ENCODE data around the gene DLG5. TPM values are rescaled to one million over a fixed set of nuclear protein-coding genes. Genes with fewer than 3 reads are reported as not detected.

DLG5 gene
- total and polyA plus RNA-seq, 10 of the 15 experiments (the other 5 are each of a cell fraction or from before 2014, with no cell fraction given), result 0.18 to 6.6 (median 2.7) TPM

DNA sequence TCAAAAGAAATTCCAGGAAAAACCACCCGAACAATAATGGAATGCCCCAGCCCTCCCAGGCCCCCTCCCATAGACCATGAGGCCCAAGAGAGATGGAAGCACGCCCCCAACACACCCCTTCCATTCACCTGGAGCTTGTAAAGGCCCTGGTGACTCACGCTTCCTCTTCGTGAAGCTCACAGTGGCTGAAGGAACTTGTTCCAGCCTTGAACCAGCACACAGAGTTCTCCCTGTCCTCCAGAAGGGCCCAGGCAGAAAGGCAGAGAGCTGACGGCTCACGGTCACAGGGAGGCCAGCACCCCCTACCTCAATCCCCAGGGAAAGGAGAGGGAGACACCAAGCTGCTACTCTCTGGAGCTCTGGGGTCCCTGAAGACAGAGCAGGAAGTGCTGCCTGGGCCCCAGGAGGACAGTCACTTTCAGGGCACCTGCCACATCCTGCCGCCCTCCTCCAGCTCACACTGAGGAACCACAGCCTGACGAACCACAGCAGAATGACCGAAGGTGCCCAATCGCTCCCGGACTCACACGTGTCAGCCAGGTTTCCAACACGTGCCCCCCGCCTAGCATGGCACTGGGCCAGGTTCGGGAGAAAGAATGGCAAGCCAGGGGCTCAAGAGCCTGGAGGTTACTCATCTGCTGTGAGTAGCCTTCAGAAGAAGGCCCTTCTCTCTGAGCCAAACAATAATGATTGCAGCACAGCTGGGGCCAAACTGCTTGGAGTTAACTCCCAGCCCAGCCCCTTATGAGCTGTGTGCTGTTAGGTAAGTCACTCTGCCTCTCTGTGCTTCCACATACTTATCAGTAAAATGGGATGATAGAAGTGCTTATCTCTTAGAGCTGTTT, 52.8 kb downstream of the DLG5 start (continued):
- TF ChIP-seq, protein P1, sequence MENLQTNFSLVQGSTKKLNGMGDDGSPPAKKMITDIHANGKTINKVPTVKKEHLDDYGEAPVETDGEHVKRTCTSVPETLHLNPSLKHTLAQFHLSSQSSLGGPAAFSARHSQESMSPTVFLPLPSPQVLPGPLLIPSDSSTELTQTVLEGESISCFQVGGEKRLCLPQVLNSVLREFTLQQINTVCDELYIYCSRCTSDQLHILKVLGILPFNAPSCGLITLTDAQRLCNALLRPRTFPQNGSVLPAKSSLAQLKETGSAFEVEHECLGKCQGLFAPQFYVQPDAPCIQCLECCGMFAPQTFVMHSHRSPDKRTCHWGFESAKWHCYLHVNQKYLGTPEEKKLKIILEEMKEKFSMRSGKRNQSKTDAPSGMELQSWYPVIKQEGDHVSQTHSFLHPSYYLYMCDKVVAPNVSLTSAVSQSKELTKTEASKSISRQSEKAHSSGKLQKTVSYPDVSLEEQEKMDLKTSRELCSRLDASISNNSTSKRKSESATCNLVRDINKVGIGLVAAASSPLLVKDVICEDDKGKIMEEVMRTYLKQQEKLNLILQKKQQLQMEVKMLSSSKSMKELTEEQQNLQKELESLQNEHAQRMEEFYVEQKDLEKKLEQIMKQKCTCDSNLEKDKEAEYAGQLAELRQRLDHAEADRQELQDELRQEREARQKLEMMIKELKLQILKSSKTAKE (IDR thresholded peaks at IDR 0.05; ENCODE audit: low read depth, poor library complexity, severe bottlenecking), result peak; percentile 16
- TF ChIP-seq, protein P2, sequence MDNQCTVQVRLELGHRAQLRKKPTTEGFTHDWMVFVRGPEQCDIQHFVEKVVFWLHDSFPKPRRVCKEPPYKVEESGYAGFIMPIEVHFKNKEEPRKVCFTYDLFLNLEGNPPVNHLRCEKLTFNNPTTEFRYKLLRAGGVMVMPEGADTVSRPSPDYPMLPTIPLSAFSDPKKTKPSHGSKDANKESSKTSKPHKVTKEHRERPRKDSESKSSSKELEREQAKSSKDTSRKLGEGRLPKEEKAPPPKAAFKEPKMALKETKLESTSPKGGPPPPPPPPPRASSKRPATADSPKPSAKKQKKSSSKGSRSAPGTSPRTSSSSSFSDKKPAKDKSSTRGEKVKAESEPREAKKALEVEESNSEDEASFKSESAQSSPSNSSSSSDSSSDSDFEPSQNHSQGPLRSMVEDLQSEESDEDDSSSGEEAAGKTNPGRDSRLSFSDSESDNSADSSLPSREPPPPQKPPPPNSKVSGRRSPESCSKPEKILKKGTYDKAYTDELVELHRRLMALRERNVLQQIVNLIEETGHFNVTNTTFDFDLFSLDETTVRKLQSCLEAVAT (IDR thresholded peaks at IDR 0.05), result peak; percentile 43; the same call in 1 of the 2 replicates
- TF ChIP-seq, protein P3, sequence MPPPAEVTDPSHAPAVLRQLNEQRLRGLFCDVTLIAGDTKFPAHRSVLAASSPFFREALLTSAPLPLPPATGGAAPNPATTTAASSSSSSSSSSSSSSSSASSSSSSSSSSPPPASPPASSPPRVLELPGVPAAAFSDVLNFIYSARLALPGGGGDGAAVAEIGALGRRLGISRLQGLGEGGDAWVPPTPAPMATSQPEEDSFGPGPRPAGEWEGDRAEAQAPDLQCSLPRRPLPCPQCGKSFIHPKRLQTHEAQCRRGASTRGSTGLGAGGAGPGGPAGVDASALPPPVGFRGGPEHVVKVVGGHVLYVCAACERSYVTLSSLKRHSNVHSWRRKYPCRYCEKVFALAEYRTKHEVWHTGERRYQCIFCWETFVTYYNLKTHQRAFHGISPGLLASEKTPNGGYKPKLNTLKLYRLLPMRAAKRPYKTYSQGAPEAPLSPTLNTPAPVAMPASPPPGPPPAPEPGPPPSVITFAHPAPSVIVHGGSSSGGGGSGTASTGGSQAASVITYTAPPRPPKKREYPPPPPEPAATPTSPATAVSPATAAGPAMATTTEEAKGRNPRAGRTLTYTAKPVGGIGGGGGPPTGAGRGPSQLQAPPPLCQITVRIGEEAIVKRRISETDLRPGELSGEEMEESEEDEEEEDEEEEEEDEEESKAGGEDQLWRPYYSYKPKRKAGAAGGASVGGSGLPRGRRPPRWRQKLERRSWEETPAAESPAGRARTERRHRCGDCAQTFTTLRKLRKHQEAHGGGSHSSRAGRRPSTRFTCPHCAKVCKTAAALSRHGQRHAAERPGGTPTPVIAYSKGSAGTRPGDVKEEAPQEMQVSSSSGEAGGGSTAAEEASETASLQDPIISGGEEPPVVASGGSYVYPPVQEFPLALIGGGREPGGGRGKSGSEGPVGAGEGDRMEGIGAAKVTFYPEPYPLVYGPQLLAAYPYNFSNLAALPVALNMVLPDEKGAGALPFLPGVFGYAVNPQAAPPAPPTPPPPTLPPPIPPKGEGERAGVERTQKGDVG (CRISPR knock-in tag; IDR thresholded peaks at IDR 0.05), result no peak
- 0 out of 2 replicates have a peak, but pooled peaks have one; percentile 29 for TF ChIP-seq NFIC (IDR thresholded peaks at IDR 0.05; ENCODE audit: low read depth, low read length)
- TF ChIP-seq, protein P4, sequence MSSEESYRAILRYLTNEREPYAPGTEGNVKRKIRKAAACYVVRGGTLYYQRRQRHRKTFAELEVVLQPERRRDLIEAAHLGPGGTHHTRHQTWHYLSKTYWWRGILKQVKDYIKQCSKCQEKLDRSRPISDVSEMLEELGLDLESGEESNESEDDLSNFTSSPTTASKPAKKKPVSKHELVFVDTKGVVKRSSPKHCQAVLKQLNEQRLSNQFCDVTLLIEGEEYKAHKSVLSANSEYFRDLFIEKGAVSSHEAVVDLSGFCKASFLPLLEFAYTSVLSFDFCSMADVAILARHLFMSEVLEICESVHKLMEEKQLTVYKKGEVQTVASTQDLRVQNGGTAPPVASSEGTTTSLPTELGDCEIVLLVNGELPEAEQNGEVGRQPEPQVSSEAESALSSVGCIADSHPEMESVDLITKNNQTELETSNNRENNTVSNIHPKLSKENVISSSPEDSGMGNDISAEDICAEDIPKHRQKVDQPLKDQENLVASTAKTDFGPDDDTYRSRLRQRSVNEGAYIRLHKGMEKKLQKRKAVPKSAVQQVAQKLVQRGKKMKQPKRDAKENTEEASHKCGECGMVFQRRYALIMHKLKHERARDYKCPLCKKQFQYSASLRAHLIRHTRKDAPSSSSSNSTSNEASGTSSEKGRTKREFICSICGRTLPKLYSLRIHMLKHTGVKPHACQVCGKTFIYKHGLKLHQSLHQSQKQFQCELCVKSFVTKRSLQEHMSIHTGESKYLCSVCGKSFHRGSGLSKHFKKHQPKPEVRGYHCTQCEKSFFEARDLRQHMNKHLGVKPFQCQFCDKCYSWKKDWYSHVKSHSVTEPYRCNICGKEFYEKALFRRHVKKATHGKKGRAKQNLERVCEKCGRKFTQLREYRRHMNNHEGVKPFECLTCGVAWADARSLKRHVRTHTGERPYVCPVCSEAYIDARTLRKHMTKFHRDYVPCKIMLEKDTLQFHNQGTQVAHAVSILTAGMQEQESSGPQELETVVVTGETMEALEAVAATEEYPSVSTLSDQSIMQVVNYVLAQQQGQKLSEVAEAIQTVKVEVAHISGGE (CRISPR knock-in tag; IDR thresholded peaks at IDR 0.05), result peak; percentile 64
- TF ChIP-seq BHLHE40 (IDR thresholded peaks at IDR 0.05; ENCODE audit: borderline replicate concordance in 1 of 2, low read depth in 2 of 2, low read length in 1 of 2), result peak; percentile 96 to 97
- no peak for TF ChIP-seq ZNF622 (IDR thresholded peaks at IDR 0.05)
- TF ChIP-seq, protein P5, sequence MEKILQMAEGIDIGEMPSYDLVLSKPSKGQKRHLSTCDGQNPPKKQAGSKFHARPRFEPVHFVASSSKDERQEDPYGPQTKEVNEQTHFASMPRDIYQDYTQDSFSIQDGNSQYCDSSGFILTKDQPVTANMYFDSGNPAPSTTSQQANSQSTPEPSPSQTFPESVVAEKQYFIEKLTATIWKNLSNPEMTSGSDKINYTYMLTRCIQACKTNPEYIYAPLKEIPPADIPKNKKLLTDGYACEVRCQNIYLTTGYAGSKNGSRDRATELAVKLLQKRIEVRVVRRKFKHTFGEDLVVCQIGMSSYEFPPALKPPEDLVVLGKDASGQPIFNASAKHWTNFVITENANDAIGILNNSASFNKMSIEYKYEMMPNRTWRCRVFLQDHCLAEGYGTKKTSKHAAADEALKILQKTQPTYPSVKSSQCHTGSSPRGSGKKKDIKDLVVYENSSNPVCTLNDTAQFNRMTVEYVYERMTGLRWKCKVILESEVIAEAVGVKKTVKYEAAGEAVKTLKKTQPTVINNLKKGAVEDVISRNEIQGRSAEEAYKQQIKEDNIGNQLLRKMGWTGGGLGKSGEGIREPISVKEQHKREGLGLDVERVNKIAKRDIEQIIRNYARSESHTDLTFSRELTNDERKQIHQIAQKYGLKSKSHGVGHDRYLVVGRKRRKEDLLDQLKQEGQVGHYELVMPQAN (conservative IDR thresholded peaks at IDR 0.05), result no peak
- TF ChIP-seq POLR2AphosphoS5 (IDR thresholded peaks at IDR 0.05; ENCODE audit: low read length), result 0 out of 2 replicates have a peak, but pooled peaks have one; percentile 44
- no peak for TF ChIP-seq MTA3 (IDR thresholded peaks at IDR 0.05; ENCODE audit: borderline replicate concordance, low read length)
- TF ChIP-seq SUZ12 (IDR thresholded peaks at IDR 0.05; ENCODE audit: unreplicated experiment), result no peak
- peak; percentile 78 for TF ChIP-seq RAD51 (IDR thresholded peaks at IDR 0.05)
- peak; percentile 60; the same call in 1 of the 2 replicates for TF ChIP-seq GATAD2B (conservative IDR thresholded peaks at IDR 0.05; ENCODE audit: low read depth)
- TF ChIP-seq SIX5 (IDR thresholded peaks at IDR 0.05; ENCODE audit: low read depth, low read length, severe bottlenecking), result no peak
- no peak for TF ChIP-seq CEBPB (IDR thresholded peaks at IDR 0.05; ENCODE audit: borderline replicate concordance in 1 of 2, low read depth in 2 of 2, low read length in 2 of 2)
